ENCODE data around the gene ZNF532. TPM values are rescaled to one million over a fixed set of nuclear protein-coding genes. Genes with fewer than 3 reads are reported as not detected.

ZNF532 gene
- total and polyA plus RNA-seq, 12 donors = 11.6 to 34.8 (median 22.6) TPM

DNA sequence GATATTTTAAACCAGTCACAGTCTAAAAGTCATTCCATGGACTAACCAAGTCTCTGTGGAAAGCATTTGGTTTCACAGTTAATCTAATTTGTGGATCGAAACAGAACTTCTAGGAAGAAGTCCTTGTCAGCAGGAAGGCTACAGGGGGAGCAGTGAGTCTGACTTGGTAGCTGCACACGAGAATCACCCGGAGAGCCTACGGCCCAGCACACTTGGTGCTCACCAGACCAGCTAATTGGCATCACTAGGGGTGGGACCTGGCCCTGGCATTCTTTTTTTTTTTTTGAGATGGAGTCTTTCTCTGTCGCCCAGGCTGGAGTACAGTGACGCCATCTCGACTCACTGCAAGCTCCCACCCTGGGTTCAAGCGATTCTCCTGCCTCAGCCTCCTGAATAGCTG is 97.7 kb downstream of the ZNF532 start:
- H3K27ac ChIP-seq = no peak overlapping the region
- no peaks in the 10 kb centered on the region for H3K36me3 ChIP-seq (replicated peaks in 1 of 2)
- H3K4me1 ChIP-seq (replicated peaks in 1 of 2) = peaks cover 0 to 13% of the 10 kb centered on the region in 2 donors
- no peaks in the 10 kb centered on the region for H3K27me3 ChIP-seq
- 93 to 97% (median 96%) methylated on average over 6 to 8 of the region's 8 CpGs for WGBS, 4 donors
- no peak for DNase-seq
- H3K4me3 ChIP-seq = no peak overlapping the region
- intact Hi-C loops (cut with DNase I) = no loop called here
- TF ChIP-seq CTCF (IDR thresholded peaks at IDR 0.05) = no peak
- no peak for TF ChIP-seq POLR2A (IDR thresholded peaks at IDR 0.05)
- no peaks in the 10 kb centered on the region for H3K9me3 ChIP-seq (replicated peaks in 1 of 3)

GRCh38 chr18:58965291-58966004 is 100.8 kb downstream of the ZNF532 start:
- WGBS, 4 donors = 61 to 82% (median 76%) methylated on average over 5 of the region's 5 CpGs
- DNase-seq = no peak
- Histone ChIP-seq H3K27ac (peak overlapping the region in 2 of 5 donors; percentile 15 to 28), H3K27me3 (no peaks in the 10 kb centered on the region), H3K4me1 (replicated peaks in 1 of 2) (peaks cover 0 to 13% of the 10 kb centered on the region in 2 donors), H3K4me3 (no peak overlapping the region), H3K36me3 (replicated peaks in 1 of 2) (peaks cover 0 to 4% of the 10 kb centered on the region in 2 donors), H3K9me3 (replicated peaks in 1 of 3) (no peaks in the 10 kb centered on the region)
- intact Hi-C loops (cut with DNase I) = no loop called here
- TF ChIP-seq POLR2A (IDR thresholded peaks at IDR 0.05) (no peak), CTCF (IDR thresholded peaks at IDR 0.05) (no peak)

GRCh38 chr18:58966005-58966677 is 101.5 kb downstream of the ZNF532 start:
- H3K4me1 ChIP-seq (replicated peaks in 1 of 2) = peaks cover 0 to 13% of the 10 kb centered on the region in 2 donors
- intact Hi-C loops (cut with DNase I) = no loop called here
- H3K27me3 ChIP-seq = no peaks in the 10 kb centered on the region
- no peak overlapping the region for H3K4me3 ChIP-seq
- TF ChIP-seq POLR2A (IDR thresholded peaks at IDR 0.05) (no peak), CTCF (IDR thresholded peaks at IDR 0.05) (no peak)
- WGBS, 4 donors = 52 to 60% (median 57%) methylated on average over 3 of the region's 3 CpGs
- no peaks in the 10 kb centered on the region for H3K9me3 ChIP-seq (replicated peaks in 1 of 3)
- no peak for DNase-seq
- peak overlapping the region in 2 of 5 donors; percentile 15 to 28 for H3K27ac ChIP-seq
- H3K36me3 ChIP-seq (replicated peaks in 1 of 2) = peaks cover 0 to 4% of the 10 kb centered on the region in 2 donors

- Histone ChIP-seq H3K4me3 (no peak overlapping the region), H3K36me3 (replicated peaks in 1 of 2) (peaks cover 0 to 4% of the 10 kb centered on the region in 2 donors), H3K9me3 (replicated peaks in 1 of 3) (no peaks in the 10 kb centered on the region), H3K27ac (no peak overlapping the region), H3K4me1 (replicated peaks in 1 of 2) (peaks cover 0 to 13% of the 10 kb centered on the region in 2 donors), H3K27me3 (no peaks in the 10 kb centered on the region)
- WGBS, 4 donors = 65 to 86% (median 82%) methylated on average over 3 of the region's 3 CpGs
- DNase-seq = no peak
- intact Hi-C loops (cut with DNase I) = no loop called here
- TF ChIP-seq CTCF (IDR thresholded peaks at IDR 0.05) (no peak), POLR2A (IDR thresholded peaks at IDR 0.05) (no peak)
These were observed 102.0 kb downstream of the ZNF532 start for GRCh38 chr18:58966704-58967103.
